ENCODE measurements around the gene MARK2.

The MARK2 gene

DNA sequence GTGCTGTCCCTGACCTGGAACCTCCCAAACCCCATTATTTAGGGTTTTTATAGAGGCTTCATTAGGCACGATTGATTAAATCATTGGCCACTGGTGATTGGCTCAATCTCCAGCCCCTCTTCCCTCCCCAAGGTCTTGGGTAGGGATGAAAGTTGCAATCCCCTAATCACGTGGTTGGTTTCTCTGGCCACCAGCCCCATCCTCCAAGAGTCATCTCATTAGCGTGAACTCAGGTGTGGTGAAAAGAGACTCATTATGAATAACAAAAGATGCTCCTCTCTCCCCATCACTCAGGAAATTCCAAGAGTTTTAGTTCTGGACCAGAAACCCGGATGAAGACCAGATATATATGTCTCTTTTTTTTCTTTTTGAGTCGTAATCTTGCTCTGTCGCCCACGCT, 7.6 kb upstream of the MARK2 start:
- FAIRE-seq: no peak

DNA sequence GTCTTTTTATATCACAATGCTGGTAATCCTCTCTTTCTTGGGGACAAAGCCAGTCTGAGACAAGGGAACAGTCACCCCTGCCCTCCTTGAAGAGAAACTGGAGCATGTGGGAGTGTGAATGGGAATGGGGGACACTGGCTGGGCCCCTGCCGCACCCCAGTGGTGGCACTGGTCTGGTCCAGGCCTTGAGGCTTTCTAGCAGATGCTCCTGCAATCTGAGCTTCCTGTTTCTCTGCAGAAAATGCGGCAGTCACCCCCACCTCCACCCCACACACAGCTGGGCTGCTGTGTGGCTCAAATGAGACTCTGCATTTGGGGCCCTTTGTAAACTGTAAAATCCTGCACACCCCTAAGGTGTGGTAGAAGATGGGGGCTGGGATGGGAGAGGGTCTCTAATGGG, 6.6 kb upstream of the MARK2 start:
- FAIRE-seq: no peak

DNA sequence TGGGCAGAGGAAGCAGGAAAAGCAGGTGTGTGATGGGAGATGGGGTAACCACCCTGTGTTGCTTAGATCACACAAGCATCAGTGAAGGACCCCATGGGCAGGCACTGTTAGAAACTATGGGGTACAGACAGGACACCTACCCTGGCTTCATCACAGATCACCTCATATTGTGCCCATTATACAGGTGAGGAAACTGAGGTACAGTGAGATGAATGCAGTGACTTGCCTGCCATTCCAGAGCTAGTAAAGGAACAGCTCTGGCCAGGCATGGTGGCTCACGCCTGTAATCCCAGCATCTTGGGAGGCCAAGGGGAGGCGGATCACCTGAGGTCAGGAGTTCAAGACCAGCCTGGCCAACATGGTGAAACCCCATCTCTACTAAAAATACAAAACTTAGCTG, 5.9 kb upstream of the MARK2 start:
- FAIRE-seq: no peak

DNA sequence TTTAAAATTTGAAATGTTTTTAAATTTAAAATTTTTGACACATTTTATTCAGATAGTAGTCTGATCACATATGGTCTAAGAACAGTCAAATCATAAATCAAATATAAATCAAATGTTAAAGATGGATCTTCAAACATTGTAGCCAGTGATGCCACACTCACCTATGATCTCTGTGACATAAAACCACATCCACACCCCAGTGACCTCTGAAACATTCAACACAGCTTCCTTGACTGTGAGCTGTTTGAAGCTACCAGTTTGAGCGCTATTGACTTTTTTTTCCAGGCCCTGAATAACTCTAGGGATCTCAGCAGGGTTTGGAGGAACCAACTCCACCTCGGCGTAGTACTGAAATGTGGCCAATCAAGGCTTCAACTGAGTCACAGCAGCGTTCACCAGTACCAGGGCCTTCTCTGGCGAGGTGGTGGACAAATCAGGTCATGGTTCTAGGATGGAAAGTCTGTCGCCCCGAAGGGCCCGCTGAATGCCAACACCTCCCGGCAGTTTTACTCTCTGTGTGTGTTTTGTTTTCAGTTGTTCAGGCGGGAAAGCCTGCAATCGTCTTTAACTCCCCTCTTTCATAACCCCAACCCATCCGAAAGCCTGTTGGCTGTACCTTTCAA, 4.3 kb upstream of the MARK2 start:
- FAIRE-seq: no peak

DNA sequence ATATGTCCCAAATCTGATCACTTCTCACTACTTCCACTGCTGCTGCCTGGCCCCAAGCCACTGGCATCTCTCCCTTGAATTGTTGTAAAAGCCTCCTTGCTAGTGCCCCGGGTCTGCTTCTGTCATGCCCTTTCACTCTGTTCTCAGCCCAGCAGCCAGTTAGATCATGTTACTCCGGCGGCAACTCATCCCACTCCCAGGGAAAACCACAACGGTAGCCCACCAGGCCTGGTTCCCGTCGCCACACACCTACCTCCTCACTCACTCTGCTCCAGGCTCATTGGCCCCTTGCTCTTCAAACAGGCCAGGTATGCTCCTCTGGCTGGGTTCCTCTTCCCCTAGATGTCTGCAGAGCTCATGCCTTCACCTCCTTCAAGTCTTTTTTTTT, 3.8 kb upstream of the MARK2 start:
- no peak for FAIRE-seq

DNA sequence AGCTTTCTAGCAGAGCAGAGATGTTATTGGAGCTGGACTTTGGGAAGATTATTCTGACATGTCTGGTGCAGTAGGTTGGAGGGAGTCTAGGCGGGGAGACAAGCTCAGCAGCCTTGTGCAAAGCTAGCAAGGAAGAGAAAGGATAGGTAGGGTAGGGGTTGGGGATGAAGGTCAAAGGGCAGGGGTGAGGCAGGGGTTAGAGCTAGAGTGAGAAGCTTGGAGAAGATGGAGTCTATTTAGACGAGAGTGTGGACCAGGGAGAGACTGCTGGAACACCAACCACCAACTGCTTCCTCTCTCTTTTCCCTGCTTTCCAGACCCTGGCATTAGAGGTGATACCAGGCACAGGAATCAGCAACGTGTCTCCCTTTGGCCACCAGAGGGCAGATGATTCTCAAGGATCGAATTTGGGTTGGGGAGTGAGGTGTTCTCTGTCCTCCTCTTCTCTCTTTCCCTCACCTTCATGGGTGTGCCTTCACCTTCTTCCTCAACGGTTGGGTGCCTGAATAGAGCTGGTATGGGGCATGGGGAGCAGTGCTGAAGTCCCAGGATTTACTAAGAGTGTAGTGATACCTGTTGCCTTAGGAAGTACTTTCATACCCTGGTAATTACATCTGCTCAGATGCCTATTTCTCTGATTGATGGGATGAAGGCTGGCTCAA, 1.8 kb upstream of the MARK2 start:
- FAIRE-seq: no peak

DNA sequence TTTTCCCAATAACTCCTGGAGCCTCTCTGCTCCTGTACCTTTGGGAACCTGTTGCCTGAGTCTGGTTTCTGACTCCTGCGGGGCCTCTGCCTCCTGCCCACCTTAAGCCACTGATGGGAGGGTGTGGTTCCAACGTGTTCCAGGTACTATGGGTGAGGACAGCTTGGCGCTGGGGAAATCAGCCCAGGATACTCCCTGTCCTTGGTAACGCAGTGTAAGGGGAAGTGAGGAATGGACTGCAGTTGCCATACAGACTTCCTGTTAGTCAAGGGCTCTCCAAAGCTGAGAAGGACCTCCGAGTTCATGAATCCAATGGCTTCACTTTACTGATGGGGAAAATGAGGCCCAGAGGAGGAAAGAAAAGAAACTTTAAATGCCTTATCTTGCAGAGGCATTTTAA, 1.2 kb upstream of the MARK2 start:
- no peak for FAIRE-seq

DNA sequence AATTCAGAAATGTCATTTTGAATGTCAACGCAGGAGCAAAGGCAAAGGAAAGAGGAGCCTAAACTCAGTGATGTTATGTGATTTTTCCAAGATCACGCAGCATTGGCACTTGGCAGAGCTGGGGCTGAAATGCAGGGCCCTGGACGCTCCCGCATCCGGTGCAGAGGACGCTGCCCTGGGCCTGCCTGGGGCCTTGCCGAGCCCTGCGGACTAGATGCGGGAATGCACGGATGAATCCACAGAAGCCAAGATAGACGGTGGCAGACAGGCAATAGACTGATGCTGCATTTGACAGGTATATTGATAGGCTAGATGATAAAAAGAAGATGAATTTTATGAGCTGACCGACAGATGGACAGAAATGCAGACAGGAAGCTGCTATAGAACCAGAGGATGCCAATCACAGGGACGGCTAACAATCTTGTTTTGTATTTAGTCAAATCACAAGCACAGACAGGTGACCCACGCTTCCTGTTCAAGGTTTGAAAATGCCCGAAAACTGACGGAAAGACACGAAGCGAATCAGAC, 696 bp upstream of the MARK2 start:
- no peak for FAIRE-seq

DNA sequence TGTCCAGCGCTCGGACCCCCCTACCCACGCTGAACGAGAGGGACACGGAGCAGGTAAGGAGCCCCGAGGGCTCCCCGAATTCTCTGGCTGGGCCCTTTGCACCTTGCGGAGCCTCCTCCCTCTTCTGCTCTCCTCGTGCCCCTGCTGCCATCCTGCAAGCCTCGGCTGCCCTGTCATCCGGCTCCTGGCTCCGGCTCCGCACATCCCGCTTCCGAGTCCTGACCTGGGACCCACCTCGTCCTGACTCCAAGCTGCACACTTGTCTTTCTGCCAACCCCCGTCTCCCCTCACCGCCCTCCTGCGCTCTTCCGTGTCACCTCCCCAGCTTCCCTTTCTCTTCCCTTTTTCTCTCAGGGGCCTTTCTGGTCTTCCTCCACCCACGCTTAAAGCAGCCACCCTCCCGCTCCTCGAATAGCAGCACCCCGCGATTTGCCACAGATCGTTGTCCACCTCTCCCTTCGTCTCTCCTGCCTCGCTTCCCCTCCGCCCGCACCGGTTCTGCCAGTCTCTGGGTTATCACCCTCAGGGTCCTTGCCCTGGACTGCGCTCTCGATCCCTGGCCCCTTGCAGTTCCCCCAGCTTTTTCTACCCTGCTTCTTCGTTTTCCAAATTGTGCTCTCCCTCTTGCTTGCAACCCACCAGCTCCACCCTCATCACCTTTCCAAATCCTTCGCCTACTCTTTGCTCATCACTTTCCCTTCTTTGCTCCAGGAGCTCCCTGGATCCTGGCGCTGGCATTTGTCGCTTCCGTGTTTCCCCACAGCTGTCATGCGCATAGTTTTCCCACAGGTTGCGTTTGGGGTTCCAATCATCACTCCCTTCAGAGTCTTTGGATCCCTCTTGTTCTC, 822 bp downstream of the MARK2 start:
- FAIRE-seq: no peak

DNA sequence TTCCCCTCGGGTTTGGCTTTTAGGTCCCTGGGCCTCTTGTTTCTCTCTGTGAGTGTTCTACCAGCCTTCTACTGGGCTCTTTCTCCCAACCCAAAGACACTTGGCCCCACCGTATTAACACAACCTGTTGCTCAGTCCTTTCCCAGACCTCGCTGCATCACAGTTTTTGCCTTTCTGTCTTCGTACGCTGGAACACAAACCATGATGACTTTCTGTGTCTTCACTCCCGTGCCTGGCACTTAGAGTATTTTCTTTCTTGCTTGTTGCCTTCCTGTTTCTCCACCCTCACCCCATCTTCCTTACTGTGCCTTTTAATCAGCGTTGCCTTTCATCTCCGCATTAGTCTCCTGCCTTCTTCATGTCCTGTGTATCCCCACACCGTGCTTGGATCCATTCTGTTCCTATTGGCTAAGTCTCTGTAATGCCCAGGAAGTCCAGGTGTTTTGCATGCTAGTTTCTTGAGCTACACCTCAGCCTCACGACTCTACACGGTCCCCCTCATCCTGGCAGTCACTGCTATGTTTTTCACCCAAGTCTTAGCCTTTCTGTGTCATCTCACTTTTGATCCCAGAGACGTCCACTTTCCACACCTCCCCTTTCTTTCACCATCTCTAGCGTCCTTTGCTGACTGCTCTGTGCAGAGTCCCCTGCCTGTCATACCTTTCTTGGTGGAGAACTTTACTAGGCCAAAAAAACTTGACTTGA, 1.6 kb downstream of the MARK2 start:
- FAIRE-seq: no peak

DNA sequence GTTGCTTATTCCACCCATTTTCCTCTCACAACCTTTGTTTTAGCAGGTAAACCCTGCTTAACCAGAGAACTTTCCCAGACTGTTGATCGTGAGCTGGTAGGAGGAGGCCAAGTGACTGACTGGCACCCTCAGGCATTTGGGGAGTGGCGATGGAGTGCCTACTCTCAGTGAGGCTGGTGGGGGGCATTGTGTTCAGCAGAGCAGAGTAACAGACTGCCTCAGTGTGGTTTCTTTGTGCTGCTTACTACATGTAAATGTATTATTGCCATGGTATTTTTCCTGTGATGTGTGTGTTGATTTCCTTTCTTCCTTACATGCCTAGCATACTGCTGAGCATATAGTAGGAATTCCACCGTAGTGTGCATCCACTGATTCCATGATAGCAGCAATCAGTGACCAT, 2.6 kb downstream of the MARK2 start:
- FAIRE-seq: no peak

DNA sequence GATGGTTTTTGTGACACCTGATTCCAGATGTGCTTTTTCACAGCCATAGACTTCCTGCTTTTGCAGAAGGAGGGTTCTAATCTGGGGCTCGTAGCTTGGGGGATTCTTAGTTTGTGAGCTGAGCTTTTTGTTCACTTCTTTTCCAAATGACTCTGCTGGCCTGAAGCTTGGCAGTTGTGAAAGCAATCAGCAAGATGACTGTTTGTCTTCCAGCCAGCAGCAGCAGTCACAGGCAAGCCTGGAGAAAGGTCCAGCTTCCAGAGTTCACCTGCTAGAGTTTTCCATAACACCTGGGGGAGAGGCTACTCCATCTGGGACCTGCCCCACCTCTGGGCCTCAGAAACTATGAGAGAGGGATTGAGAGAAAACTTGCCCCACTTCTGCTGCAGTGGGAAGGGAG, 4.1 kb downstream of the MARK2 start:
- FAIRE-seq: no peak

DNA sequence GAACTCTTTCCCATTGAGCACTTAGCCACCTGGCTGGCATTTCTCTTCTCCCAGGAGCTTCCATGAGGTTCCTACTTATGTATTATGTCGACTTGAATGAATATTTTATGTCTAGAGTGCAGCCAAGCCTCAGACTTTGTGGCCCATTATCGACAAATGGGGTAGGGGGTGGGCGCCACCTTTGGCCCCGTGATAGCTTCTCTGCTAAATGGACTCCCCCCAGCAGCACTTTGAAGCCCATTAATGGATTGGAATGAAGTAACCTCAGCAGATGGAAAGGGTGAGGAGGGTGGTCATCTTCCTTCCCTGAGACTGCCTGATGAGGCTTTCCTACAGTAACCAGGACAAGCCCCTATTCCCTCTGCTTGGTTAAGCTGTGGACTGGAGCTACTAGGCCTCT, 5.9 kb downstream of the MARK2 start:
- FAIRE-seq: no peak

DNA sequence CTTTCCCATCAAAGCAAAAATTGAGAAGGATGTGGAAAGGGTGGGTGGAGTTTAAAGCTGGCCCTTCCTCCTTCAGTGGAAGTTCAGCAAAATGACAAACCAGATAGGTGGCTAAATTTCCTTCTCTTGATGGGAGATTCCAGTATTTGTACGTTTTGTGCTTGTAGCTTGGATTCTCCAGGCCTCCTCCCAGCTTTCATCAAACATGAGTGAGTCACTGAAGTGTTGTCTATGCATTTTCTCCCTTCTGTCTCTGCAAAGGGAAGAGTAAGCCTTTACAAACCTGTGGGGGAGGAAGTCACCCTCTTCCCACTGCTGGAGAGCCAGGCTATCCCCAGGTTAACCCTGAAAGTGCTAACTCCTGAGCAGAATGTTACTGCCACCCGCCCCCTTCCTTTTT, 6.4 kb downstream of the MARK2 start:
- FAIRE-seq: no peak

DNA sequence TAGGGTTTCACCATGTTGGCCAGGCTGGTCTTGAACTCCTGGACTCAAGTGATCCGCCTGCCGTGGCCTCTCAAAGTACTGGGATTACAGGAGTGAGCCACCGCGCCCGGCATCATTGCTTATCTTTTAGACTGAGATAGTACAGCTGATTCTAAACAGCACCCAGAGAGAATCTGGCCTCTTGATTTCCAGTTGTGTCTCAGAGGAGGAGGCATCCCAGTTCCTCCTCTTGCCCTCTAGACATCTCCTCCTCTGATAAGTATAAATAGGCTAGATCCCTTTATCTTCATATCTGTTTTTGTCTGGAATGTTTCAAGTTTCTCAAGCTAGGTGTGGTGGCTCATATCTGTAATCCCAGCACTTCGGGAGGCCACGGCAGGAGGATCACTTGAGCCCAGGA, 7.0 kb downstream of the MARK2 start:
- no peak for FAIRE-seq

DNA sequence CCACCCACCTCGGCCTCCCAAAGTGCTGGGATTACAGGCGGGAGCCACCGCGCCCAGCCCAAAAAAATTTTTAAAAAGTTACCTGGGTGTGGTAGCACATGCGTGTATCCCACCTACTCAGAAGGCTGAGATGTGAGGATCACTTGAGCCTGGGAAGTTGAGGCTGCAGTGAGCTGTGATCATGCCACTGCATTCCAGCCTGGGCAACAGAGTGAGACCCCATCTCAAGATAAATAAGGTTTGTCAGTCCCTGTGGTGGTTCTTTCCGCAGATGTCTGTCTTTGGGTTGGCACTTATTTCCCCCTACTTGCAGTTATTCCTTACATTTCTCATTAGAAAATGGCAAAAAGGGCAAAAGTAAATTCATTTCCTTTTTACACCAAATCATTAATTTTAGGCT, 8.0 kb downstream of the MARK2 start:
- FAIRE-seq: no peak

DNA sequence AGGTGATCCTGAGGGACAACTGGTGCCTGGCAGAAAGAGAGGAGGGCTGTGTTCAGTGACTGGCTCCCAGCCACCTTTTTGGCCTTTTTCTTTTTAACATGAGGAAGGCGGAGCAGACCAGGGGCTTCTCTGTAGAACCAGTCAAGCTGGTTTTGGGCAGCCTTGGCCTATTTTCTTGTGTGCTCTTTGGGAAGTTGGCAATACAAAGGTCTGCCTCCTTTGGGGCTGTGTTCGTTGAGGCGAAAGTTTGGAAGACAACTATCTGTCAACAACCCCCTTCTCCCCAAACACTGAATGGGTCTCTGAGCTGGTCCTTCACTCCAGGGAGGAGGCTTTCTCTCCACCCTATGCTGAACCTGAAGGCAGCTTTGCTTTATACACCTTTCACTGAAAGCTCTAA, 8.5 kb downstream of the MARK2 start:
- no peak for FAIRE-seq

DNA sequence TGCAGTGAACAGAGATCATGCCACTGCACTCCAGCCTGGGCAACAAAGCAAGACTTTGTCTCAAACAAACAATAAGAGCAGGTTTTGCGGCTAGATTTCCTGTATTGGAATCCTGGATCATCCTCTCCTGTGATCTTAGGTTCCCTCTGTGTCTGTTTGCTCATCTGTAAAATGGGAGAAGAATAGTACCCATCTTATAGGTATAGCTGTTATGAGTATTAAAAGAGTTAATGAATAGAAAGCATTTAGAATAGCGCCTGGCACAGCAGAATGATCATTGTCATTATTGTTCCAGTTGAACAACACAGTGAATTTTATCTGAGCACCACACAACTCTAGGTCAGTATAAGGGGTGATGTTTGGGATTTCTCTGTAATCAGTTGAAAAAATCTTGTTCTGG, 10.8 kb downstream of the MARK2 start:
- no peak for FAIRE-seq

DNA sequence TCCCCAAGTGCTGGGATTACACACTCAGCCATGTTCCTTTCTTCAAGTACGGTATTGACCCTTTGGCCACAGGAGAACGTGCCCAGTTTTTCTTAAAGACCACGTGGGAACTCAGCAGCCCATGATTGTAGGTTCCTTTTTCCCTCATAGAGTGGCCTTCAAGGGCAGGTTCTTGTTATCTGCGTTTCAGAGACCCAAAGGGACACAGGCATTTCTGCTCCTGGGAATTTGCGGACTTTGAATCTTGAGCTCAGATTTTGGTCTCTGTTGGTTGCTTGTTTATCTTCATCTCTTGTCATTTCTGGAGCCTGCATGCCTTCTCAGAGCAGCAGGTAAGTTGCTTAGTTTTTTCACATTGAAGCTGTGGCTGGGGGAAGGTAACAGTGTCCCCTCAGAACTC, 12.0 kb downstream of the MARK2 start:
- FAIRE-seq: no peak

DNA sequence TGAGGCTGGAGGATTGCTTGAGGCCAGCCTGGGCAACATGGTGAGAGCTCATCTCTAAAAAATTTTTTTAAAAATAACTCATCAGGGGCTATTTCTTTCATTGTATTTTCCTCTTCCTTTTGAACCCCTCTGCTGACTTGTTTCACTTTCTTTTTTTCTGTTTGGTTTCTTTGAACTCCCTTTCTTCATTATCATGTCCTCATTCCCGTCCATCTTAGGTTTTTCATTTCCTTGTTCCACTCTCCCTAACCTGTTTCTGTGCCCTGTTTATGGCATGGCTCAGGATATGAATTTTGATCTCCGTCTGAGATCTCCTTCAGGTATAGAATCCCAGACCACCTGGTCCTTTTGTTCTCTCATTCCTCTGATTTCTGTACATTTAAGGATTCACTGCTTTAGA, 12.5 kb downstream of the MARK2 start:
- FAIRE-seq: no peak

DNA sequence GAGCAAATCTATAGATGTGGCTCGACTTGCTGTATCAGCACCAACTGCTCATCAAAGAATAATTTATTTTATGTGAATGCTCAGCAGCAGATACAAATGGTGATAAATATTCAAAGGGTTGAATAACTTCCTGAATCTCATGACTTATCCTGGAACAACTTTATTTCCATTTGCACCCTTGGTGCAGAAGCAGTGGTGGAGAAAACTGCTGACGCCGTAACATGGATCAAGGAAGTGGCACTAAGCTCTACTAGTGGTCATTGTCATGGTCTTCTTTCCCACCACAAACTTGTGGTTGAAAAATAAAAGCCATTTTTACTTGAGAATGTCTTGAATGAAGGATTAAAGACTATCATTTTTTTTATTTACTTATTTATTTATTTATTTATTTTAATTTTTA, 14.6 kb downstream of the MARK2 start:
- FAIRE-seq: no peak

DNA sequence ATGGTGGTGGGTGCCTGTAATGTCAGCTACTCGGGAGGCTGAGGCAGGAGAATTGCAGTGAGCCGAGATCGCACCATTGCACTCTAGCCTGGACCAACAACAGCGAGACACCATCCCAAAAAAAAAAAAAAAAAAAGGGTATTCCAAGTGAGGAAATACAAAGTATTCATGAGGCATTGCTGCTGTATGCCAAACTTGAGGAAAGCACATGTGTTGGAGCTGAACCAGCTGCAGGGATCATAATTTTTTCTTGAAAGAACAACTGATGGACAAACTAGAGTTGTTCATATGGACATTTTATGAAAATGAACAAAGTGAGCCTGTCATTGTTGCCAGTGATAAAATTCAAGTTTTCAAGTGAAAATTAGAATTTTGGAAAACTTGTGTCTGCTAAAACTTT, 15.8 kb downstream of the MARK2 start:
- FAIRE-seq: no peak

DNA sequence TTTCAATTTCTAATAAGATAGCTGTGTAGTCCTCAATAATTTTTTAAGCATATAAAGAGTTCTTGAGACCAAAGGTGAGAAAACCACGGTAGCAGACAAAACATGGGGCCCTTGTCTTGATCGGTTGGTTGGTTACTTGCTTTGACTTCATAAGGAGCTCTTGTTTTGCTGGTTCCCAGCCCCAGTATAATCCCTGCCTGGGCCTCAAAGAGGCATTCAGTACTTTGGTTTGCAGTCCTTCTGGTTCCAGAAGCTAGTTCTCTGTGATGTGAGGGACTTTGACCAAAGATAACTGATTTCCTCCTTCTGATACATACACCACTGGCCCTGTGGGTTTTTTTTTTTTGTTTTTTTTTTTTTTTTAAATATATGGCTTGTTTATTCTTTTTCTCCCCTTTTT, 17.1 kb downstream of the MARK2 start:
- no peak for FAIRE-seq
